ENCODE data around the gene MACROD2. TPM values are rescaled to one million over a fixed set of nuclear protein-coding genes. Genes with fewer than 3 reads are reported as not detected.

Gene MACROD2
- polyA plus RNA-seq, 1 experiment, result 0.47 TPM

- no peak for DNase-seq (ENCODE audit: low read depth)
- no peak for TF ChIP-seq CTCF (IDR thresholded peaks at IDR 0.05; ENCODE audit: insufficient read depth, low read depth, low read length)
- H3K36me3 ChIP-seq (ENCODE audit: control insufficient read depth, insufficient read depth, low read length), result no peaks in the 10 kb centered on the region
- ChIA-PET POLR2A (no interaction called here), CTCF (no interaction called here)
- no peak overlapping the region for H3K4me3 ChIP-seq (ENCODE audit: low read depth, low read length)
- H3K27me3 ChIP-seq (ENCODE audit: control insufficient read depth, insufficient read depth, low read length), result no peaks in the 10 kb centered on the region
These were observed 132.4 kb downstream of the MACROD2 start for GRCh38 chr20:14127514-14128223.

GRCh38 chr20:14134004-14134403, 138.7 kb downstream of the MACROD2 start:
- TF ChIP-seq CTCF (IDR thresholded peaks at IDR 0.05; ENCODE audit: insufficient read depth, low read depth, low read length), result no peak
- Histone ChIP-seq H3K4me3 (ENCODE audit: low read depth, low read length) (no peak overlapping the region), H3K36me3 (ENCODE audit: control insufficient read depth, insufficient read depth, low read length) (no peaks in the 10 kb centered on the region), H3K27me3 (ENCODE audit: control insufficient read depth, insufficient read depth, low read length) (no peaks in the 10 kb centered on the region)
- ChIA-PET POLR2A (no interaction called here), CTCF (no interaction called here)
- no peak for DNase-seq (ENCODE audit: low read depth)

GRCh38 chr20:14142171-14142570, 146.9 kb downstream of the MACROD2 start:
- no peaks in the 10 kb centered on the region for H3K27me3 ChIP-seq (ENCODE audit: control insufficient read depth, insufficient read depth, low read length)
- no peaks in the 10 kb centered on the region for H3K36me3 ChIP-seq (ENCODE audit: control insufficient read depth, insufficient read depth, low read length)
- H3K4me3 ChIP-seq (ENCODE audit: low read depth, low read length), result no peak overlapping the region
- ChIA-PET POLR2A (no interaction called here), CTCF (interaction anchor here (0.6 to 2.1 kb wide), 5 partner anchors 48 to 1110 kb away, joined by 3 to 16 read pairs (median 3); partner anchors contain the start of gene FLRT3)
- TF ChIP-seq CTCF (IDR thresholded peaks at IDR 0.05; ENCODE audit: insufficient read depth, low read depth, low read length), result peak; percentile 53
- DNase-seq (ENCODE audit: low read depth), result peak; percentile 4

GRCh38 chr20:14142964-14143627, 147.8 kb downstream of the MACROD2 start:
- CTCF ChIA-PET, result interaction anchor here (0.6 to 2.1 kb wide), 3 partner anchors 48 to 448 kb away, joined by 3 to 16 read pairs (median 4); no protein-coding TSS in a partner anchor
- Histone ChIP-seq H3K27me3 (ENCODE audit: control insufficient read depth, insufficient read depth, low read length) (no peaks in the 10 kb centered on the region), H3K4me3 (ENCODE audit: low read depth, low read length) (no peak overlapping the region), H3K36me3 (ENCODE audit: control insufficient read depth, insufficient read depth, low read length) (no peaks in the 10 kb centered on the region)
- POLR2A ChIA-PET, result no interaction called here
- DNase-seq (ENCODE audit: low read depth), result peak; percentile 35
- TF ChIP-seq CTCF (IDR thresholded peaks at IDR 0.05; ENCODE audit: insufficient read depth, low read depth, low read length), result no peak

GRCh38 chr20:14148042-14148441, 152.7 kb downstream of the MACROD2 start:
- H3K36me3 ChIP-seq (ENCODE audit: control insufficient read depth, insufficient read depth, low read length), result no peaks in the 10 kb centered on the region
- no peak for TF ChIP-seq CTCF (IDR thresholded peaks at IDR 0.05; ENCODE audit: insufficient read depth, low read depth, low read length)
- H3K4me3 ChIP-seq (ENCODE audit: low read depth, low read length), result no peak overlapping the region
- ChIA-PET POLR2A (no interaction called here), CTCF (no interaction called here)
- no peaks in the 10 kb centered on the region for H3K27me3 ChIP-seq (ENCODE audit: control insufficient read depth, insufficient read depth, low read length)
- no peak for DNase-seq (ENCODE audit: low read depth)

Data from BJ (cell line).